Spleen (tissue), 11 donors: ENCODE results near the gene LPP. TPM values are rescaled to one million over a fixed set of nuclear protein-coding genes. Genes with fewer than 3 reads are reported as not detected.

Experiments
- DNase-seq: peaks from one replicate; pipeline ENCODE4 v3.0.0-alpha.2; 2020
- H3K27ac ChIP-seq, 8 donors: fragments of 200-600 bp; sonication (generic) in 7 of 8; 1 replicate in 4 of 8; 2 replicates in 4 of 8; pipeline versions ENCODE4 v1.5.0 to v1.8.0; 2016 to 2021; ENCODE audit warnings: inconsistent platforms in 4 of 8, mild to moderate bottlenecking in 4 of 8, moderate library complexity in 1 of 8
- H3K27me3 ChIP-seq, 7 donors: fragments of 200-600 bp; sonication (generic) in 6 of 7; replicated peaks in 1 of 7; 1 replicate in 4 of 7; 2 replicates in 3 of 7; pipeline versions ENCODE4 v1.5.0 to v1.8.0; 2016 to 2021; ENCODE audit warnings: inconsistent platforms in 3 of 7, mild to moderate bottlenecking in 1 of 7
- H3K36me3 ChIP-seq, 6 donors: fragments of 200-600 bp; sonication (generic) in 5 of 6; 1 replicate in 4 of 6; 2 replicates in 2 of 6; pipeline versions ENCODE4 v1.5.0 to v1.8.0; 2016 to 2021; ENCODE audit warnings: inconsistent platforms in 2 of 6
- H3K4me1 ChIP-seq, 6 donors: fragments of 200-600 bp; sonication (generic) in 5 of 6; 1 replicate in 3 of 6; 2 replicates in 3 of 6; pipeline versions ENCODE4 v1.5.0 to v1.8.0; 2016 to 2021; ENCODE audit warnings: inconsistent platforms in 3 of 6
- H3K4me3 ChIP-seq, 8 donors: fragments of 200-600 bp; sonication (generic) in 7 of 8; 1 replicate in 4 of 8; 2 replicates in 4 of 8; pipeline versions ENCODE4 v1.5.0 to v1.8.0; 2016 to 2021; ENCODE audit warnings: inconsistent platforms in 4 of 8, mild to moderate bottlenecking in 4 of 8, moderate library complexity in 2 of 8
- H3K9me3 ChIP-seq, 8 donors: fragments of 200-600 bp; sonication (generic) in 7 of 8; 1 replicate in 4 of 8; 2 replicates in 4 of 8; pipeline versions ENCODE4 v1.5.0 to v1.8.0; 2016 to 2021; ENCODE audit warnings: inconsistent platforms in 4 of 8
- CTCF ChIP-seq, 11 experiments: fragments of 200-600 bp in 7 of 11; fragments of 450-650 bp in 4 of 11; sonication (generic) in 4 of 11; IDR thresholded peaks in 8 of 11; conservative IDR thresholded peaks in 3 of 11; 1 replicate in 7 of 11; 2 replicates in 4 of 11; pipeline versions ENCODE4 v1.4.0 to v1.8.0; 2016 to 2021; ENCODE audit warnings: antibody characterized with exemption in 11 of 11, inconsistent platforms in 4 of 11, mild to moderate bottlenecking in 1 of 11
- POLR2A ChIP-seq, 3 donors: fragments of 450-650 bp; IDR thresholded peaks; one replicate each; pipeline ENCODE4 v1.5.1; 2017; ENCODE audit warnings: antibody characterized with exemption in 3 of 3, mild to moderate bottlenecking in 1 of 3
- POLR2AphosphoS5 ChIP-seq, 3 donors: sonication (generic); formaldehyde crosslinking; IDR thresholded peaks; one replicate each; pipeline ENCODE4 v1.5.1; 2017; ENCODE audit warnings: antibody characterized with exemption in 3 of 3
- WGBS, 5 donors: extraction: QIAGEN DNeasy Blood & Tissue Kit in 3 of 5; methylation state at CpG; one replicate each; pipeline versions ENCODE4 v1.1.5 to v1.1.7; 2013 to 2018; 5-methylcytosine and 5-hydroxymethylcytosine counted together
- intact Hi-C: fragments of 100-400 bp; cut with DNase I; formaldehyde crosslinking; loops from one replicate; pipeline ENCODE4 v1.15.0; 2023; ENCODE audit warnings: low total_unique reads
- polyA plus RNA-seq, 3 donors: library from polyadenylated mRNA; stranded (reverse); fragments of 200-250 nt; gene quantifications; one replicate each; pipeline ENCODE4 v1.2.1, GENCODE V29; 2013
- total RNA-seq, 7 donors: library from RNA; depleted of rRNA in 3 of 7; stranded (reverse); fragments of >200 nt in 3 of 7; fragmentation: NEBNext Ultra II Directional in 4 of 7; extraction: Animal tissue kit (Norgen Biotek cat#: 25700) in 4 of 7; gene quantifications; one replicate each; pipeline versions ENCODE4 v1.1.0 to v1.2.1, GENCODE V29; 2016 to 2021
- donor health status: healthy with polysubstance abuse.
- donor health status: DM: no; HTN: no; CAD: no; lungs with moderate emphysema.
- donor health status: DM: no; HTN: no; CAD: no.
- donor health status: Bipolar disorder and iron deficiency.
- donor health status: healthy.
- donor health status: DM: no; HTN: no; CAD: no.
- donor health status: DM: yes; HTN: yes; CAD: no.

LPP gene
- total and polyA plus RNA-seq, 10 donors, result 2.4 to 270 (median 156) TPM

GRCh38 chr3:188198760-188199327 lies 44.9 kb downstream of the LPP start:
- H3K4me3 ChIP-seq, result no peak overlapping the region
- no peak overlapping the region for H3K27ac ChIP-seq
- H3K9me3 ChIP-seq, result no peaks in the 10 kb centered on the region
- intact Hi-C loops, result no loop called here
- WGBS, 5 donors, result 91 to 94% (median 92%) methylated on average over 9 of the region's 9 CpGs
- H3K4me1 ChIP-seq, result peaks cover 0 to 51% (median 19%) of the 10 kb centered on the region in 6 donors
- no peak for DNase-seq
- no peak for TF ChIP-seq POLR2AphosphoS5 (IDR thresholded peaks at IDR 0.05)
- no peak for TF ChIP-seq POLR2A (IDR thresholded peaks at IDR 0.05)
- TF ChIP-seq CTCF (IDR thresholded peaks at IDR 0.05 in 8 of 11, conservative IDR thresholded peaks at IDR 0.05 in 3 of 11), result no peak
- no peaks in the 10 kb centered on the region for H3K27me3 ChIP-seq
- peaks cover 0 to 19% (median 0%) of the 10 kb centered on the region in 6 donors for H3K36me3 ChIP-seq

GRCh38 chr3:188199386-188199785 lies 45.4 kb downstream of the LPP start:
- intact Hi-C loops, result no loop called here
- Histone ChIP-seq H3K27ac (no peak overlapping the region), H3K36me3 (peaks cover 0 to 19% (median 0%) of the 10 kb centered on the region in 6 donors), H3K4me3 (no peak overlapping the region), H3K4me1 (peaks cover 0 to 50% (median 17%) of the 10 kb centered on the region in 6 donors), H3K9me3 (no peaks in the 10 kb centered on the region), H3K27me3 (no peaks in the 10 kb centered on the region)
- no peak for DNase-seq
- WGBS, 5 donors, result 92 to 99% (median 95%) methylated on average over 8 of the region's 8 CpGs
- TF ChIP-seq POLR2AphosphoS5 (IDR thresholded peaks at IDR 0.05), result no peak
- TF ChIP-seq POLR2A (IDR thresholded peaks at IDR 0.05), result no peak
- TF ChIP-seq CTCF (IDR thresholded peaks at IDR 0.05 in 8 of 11, conservative IDR thresholded peaks at IDR 0.05 in 3 of 11), result no peak

- no peak for DNase-seq
- Histone ChIP-seq H3K27ac (no peak overlapping the region), H3K36me3 (peaks cover 0 to 19% (median 0%) of the 10 kb centered on the region in 6 donors), H3K4me3 (no peak overlapping the region), H3K9me3 (no peaks in the 10 kb centered on the region), H3K4me1 (peaks cover 0 to 45% (median 14%) of the 10 kb centered on the region in 6 donors), H3K27me3 (no peaks in the 10 kb centered on the region)
- 40 to 85% (median 59%) methylated on average over 2 of the region's 2 CpGs for WGBS, 5 donors
- intact Hi-C loops, result no loop called here
- no peak for TF ChIP-seq POLR2AphosphoS5 (IDR thresholded peaks at IDR 0.05)
- no peak for TF ChIP-seq CTCF (IDR thresholded peaks at IDR 0.05 in 8 of 11, conservative IDR thresholded peaks at IDR 0.05 in 3 of 11)
- TF ChIP-seq POLR2A (IDR thresholded peaks at IDR 0.05), result no peak
Observed at GRCh38 chr3:188200481-188200880, 46.5 kb downstream of the LPP start.

- TF ChIP-seq POLR2A (IDR thresholded peaks at IDR 0.05) (no peak), CTCF (IDR thresholded peaks at IDR 0.05 in 8 of 11, conservative IDR thresholded peaks at IDR 0.05 in 3 of 11) (no peak), POLR2AphosphoS5 (IDR thresholded peaks at IDR 0.05) (no peak)
- intact Hi-C loops, result no loop called here
- Histone ChIP-seq H3K9me3 (no peaks in the 10 kb centered on the region), H3K4me1 (peaks cover 0 to 32% (median 3%) of the 10 kb centered on the region in 6 donors), H3K27ac (no peak overlapping the region), H3K36me3 (peaks cover 0 to 12% (median 0%) of the 10 kb centered on the region in 6 donors), H3K27me3 (no peaks in the 10 kb centered on the region), H3K4me3 (no peak overlapping the region)
- WGBS, 5 donors, result 87 to 96% (median 93%) methylated on average over 10 of the region's 10 CpGs
- DNase-seq, result no peak
Observed at GRCh38 chr3:188202358-188203138, 48.6 kb downstream of the LPP start.
